ENCODE results near the gene THRB. TPM values are rescaled to one million over a fixed set of nuclear protein-coding genes. Genes with fewer than 3 reads are reported as not detected.

Gene THRB
- total RNA-seq, 6 donors from 2014 or later: 5.5 to 15.2 (median 12.0) TPM

DNA sequence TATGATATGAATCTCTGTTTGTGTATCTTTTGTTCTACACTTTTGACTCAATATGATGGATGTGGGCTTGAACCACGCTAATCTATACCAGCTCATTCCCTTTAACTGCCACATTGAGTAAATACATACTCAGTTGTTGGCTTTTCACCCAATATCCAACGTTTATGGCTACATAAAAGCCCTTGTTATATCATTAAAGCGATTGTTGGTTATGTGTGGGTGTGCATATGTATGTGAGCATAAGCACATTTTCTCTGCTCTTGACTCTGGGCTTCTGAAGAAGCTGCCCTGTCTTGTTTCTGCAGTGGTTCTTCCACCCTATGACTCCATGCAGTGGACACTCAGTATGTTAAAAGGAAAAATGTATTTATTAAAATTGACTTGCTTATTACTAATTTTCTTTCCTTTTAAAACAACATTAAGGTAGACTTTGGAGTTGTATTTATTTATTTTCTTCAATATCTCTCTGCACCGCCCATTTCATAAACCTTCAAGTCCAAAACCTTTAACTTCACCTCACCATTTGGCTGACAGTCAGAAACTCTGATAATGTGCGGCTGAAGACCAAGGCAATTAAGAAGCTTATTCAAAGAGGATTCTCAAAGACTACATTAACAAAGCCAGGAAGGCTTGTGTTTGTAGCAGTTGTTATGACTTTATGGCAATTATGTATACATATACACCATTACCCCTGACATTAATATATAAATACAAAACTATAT lies 156.1 kb downstream of the THRB start:
- WGBS, 2 donors: 70 to 71% methylated on average over 5 of the region's 5 CpGs
- ATAC-seq (ENCODE audit: low FRiP score in 2 of 2) (no peak), DNase-seq (no peak)
- no peak overlapping the region for H3K27ac ChIP-seq
- H3K4me1 ChIP-seq: peaks cover 0 to 10% (median 0%) of the 10 kb centered on the region in 4 donors
- H3K27me3 ChIP-seq: no peaks in the 10 kb centered on the region
- no peak for TF ChIP-seq EP300 (IDR thresholded peaks at IDR 0.05)
- H3K9me3 ChIP-seq: no peaks in the 10 kb centered on the region
- H3K36me3 ChIP-seq: no peaks in the 10 kb centered on the region
- H3K4me3 ChIP-seq: no peak overlapping the region

DNA sequence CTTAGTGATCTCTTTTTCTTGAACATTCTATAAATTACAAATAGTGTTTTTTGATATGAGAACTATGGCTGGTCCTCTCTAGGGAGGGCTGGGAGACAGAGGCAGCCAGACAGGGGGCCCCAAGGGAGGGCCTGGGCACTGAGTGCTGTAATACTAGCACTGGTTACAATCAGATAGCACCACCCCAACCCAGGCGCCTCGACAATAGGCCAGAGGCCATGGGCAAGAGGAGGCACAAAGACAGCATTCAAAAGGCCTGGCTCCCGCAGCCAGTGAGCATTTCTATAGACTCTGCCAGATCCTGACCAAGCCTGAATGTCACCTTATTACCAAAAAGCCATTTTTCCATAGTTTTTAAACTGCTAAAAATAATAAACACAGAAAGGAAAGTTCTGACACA lies 158.5 kb downstream of the THRB start:
- DNase-seq (no peak), ATAC-seq (ENCODE audit: low FRiP score in 2 of 2) (no peak)
- Histone ChIP-seq H3K27ac (no peak overlapping the region), H3K4me1 (peaks cover 0 to 10% (median 0%) of the 10 kb centered on the region in 4 donors), H3K9me3 (no peaks in the 10 kb centered on the region), H3K27me3 (no peaks in the 10 kb centered on the region), H3K36me3 (no peaks in the 10 kb centered on the region), H3K4me3 (no peak overlapping the region)
- TF ChIP-seq EP300 (IDR thresholded peaks at IDR 0.05) (no peak), POLR2A (IDR thresholded peaks at IDR 0.05) (no peak), POLR2AphosphoS5 (IDR thresholded peaks at IDR 0.05) (no peak)
- TF ChIP-seq, protein P1, sequence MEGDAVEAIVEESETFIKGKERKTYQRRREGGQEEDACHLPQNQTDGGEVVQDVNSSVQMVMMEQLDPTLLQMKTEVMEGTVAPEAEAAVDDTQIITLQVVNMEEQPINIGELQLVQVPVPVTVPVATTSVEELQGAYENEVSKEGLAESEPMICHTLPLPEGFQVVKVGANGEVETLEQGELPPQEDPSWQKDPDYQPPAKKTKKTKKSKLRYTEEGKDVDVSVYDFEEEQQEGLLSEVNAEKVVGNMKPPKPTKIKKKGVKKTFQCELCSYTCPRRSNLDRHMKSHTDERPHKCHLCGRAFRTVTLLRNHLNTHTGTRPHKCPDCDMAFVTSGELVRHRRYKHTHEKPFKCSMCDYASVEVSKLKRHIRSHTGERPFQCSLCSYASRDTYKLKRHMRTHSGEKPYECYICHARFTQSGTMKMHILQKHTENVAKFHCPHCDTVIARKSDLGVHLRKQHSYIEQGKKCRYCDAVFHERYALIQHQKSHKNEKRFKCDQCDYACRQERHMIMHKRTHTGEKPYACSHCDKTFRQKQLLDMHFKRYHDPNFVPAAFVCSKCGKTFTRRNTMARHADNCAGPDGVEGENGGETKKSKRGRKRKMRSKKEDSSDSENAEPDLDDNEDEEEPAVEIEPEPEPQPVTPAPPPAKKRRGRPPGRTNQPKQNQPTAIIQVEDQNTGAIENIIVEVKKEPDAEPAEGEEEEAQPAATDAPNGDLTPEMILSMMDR (IDR thresholded peaks at IDR 0.05): no peak
- WGBS, 2 donors: 76 to 89% methylated on average over 3 of the region's 3 CpGs

DNA sequence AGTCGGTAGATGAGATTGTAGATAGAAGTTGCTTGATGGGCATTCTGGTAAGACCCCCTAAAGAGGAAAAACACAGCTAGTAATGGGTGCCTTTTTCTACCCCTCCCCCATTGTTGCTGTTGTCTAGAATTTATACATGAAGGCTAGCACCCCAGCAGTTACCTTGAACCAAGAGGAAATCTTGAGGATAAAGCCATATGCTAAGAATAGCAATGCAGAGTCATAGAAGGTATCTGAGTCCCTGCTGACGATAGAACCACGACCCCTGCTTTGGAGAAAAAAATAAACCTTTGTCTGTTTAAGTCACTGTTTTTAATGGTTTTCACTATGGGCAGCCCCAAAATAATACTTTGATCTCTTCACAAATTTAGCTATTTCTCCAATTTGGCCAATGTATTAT lies 162.6 kb downstream of the THRB start:
- TF ChIP-seq POLR2A (IDR thresholded peaks at IDR 0.05): no peak
- TF ChIP-seq, protein P1 (IDR thresholded peaks at IDR 0.05): no peak
- TF ChIP-seq EP300 (IDR thresholded peaks at IDR 0.05): no peak
- no peak for TF ChIP-seq POLR2AphosphoS5 (IDR thresholded peaks at IDR 0.05)
- Histone ChIP-seq H3K9me3 (no peaks in the 10 kb centered on the region), H3K36me3 (no peaks in the 10 kb centered on the region), H3K4me3 (no peak overlapping the region), H3K4me1 (no peaks in the 10 kb centered on the region), H3K27ac (no peak overlapping the region), H3K27me3 (no peaks in the 10 kb centered on the region)
- WGBS, 2 donors: 88 to 96% methylated on average over 3 of the region's 3 CpGs
- DNase-seq: no peak
- no peak for ATAC-seq (ENCODE audit: low FRiP score in 2 of 2)

DNA sequence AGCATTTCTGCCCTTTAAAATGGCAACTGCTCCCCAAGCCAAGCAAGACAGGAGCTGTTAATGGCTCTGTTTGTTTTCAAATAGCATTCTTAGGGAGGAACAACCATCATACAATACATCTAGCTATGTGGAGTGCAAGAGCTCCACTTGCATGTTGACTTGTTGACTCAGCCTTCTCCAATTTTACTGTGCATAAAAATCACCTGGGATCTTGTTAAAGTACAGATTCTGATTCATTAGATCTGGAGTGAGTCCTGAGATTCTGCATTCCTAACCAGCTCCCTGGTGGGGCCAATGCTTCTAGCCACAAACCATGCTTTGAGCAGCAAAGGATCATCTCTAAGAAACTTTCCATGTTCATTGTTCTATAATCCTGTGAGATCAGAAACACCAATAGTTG lies 171.4 kb downstream of the THRB start:
- ATAC-seq (ENCODE audit: low FRiP score in 2 of 2): no peak
- TF ChIP-seq EP300 (IDR thresholded peaks at IDR 0.05) (no peak), POLR2A (IDR thresholded peaks at IDR 0.05) (no peak), POLR2AphosphoS5 (IDR thresholded peaks at IDR 0.05) (no peak)
- TF ChIP-seq, protein P1 (IDR thresholded peaks at IDR 0.05): no peak

DNA sequence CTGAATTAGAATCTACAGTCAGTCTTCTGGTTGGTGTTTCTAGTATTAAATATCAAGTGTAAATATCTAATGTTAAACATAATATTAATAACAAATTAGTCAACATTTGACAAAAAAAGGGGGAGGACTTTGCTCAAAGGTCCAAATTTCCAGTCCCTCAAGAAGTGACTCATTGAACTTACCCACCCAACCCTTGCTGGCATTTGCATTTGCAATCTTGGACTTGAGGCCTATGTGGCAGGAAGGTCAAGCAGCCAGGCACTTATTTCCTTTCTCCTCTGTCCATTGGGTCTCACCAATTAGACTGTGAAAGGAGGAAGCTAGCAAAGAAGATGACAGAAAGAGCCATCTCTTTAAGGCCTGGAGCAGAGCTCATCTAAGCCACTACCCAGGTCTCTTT lies 174.0 kb downstream of the THRB start:
- Histone ChIP-seq H3K4me1 (no peaks in the 10 kb centered on the region), H3K36me3 (no peaks in the 10 kb centered on the region), H3K27me3 (no peaks in the 10 kb centered on the region), H3K9me3 (peaks cover 0 to 3% (median 0%) of the 10 kb centered on the region in 4 donors), H3K4me3 (no peak overlapping the region), H3K27ac (no peak overlapping the region)
- TF ChIP-seq EP300 (IDR thresholded peaks at IDR 0.05): no peak
- TF ChIP-seq, protein P1 (IDR thresholded peaks at IDR 0.05): no peak
- no peak for TF ChIP-seq POLR2A (IDR thresholded peaks at IDR 0.05)
- no peak for TF ChIP-seq POLR2AphosphoS5 (IDR thresholded peaks at IDR 0.05)
- ATAC-seq (ENCODE audit: low FRiP score in 2 of 2) (no peak), DNase-seq (no peak)

More for the DNA sequence above, 171.4 kb downstream of the THRB start:
- H3K9me3 ChIP-seq: peaks cover 0 to 3% (median 0%) of the 10 kb centered on the region in 4 donors
- H3K36me3 ChIP-seq: no peaks in the 10 kb centered on the region
- no peaks in the 10 kb centered on the region for H3K27me3 ChIP-seq
- no peak overlapping the region for H3K4me3 ChIP-seq
- H3K27ac ChIP-seq: no peak overlapping the region
- no peak for DNase-seq
- no peaks in the 10 kb centered on the region for H3K4me1 ChIP-seq

Measured in upper lobe of left lung (tissue), 6 donors.